ENCODE results near the gene HS2ST1.
A peak's percentile ranks its signal among the peaks of the same experiment; 100 is the strongest.

The HS2ST1 gene

GRCh38 chr1:87149241-87150041 lies 235.0 kb downstream of the HS2ST1 start:
- no peaks in the 10 kb centered on the region for H3K9me3 ChIP-seq (ENCODE audit: low read length)
- H3K9ac ChIP-seq (ENCODE audit: low read length): peak overlapping the region; percentile 16
- H3K79me2 ChIP-seq (ENCODE audit: insufficient read depth, low read length): no peaks in the 10 kb centered on the region
- peaks cover 50% of the 10 kb centered on the region for H3K4me1 ChIP-seq (ENCODE audit: insufficient read depth, low read length, severe bottlenecking)
- H3K4me2 ChIP-seq (ENCODE audit: low read length): peak overlapping the region; percentile 9
- peak overlapping the region; percentile 87 for H3K27ac ChIP-seq (ENCODE audit: low read depth, low read length, poor library complexity, severe bottlenecking)
- no peaks in the 10 kb centered on the region for H3K36me3 ChIP-seq (ENCODE audit: insufficient read depth, low read length)
- H3F3A ChIP-seq (ENCODE audit: insufficient read depth, low read length): no peaks in the 10 kb centered on the region
- H3K27me3 ChIP-seq (ENCODE audit: insufficient read depth, low read length): no peaks in the 10 kb centered on the region
- no peak overlapping the region for H2AFZ ChIP-seq (ENCODE audit: low read length)
- no peaks in the 10 kb centered on the region for H3K9me2 ChIP-seq (ENCODE audit: low read depth, low read length)
- H3K4me3 ChIP-seq (ENCODE audit: low read depth, low read length, poor library complexity, severe bottlenecking): no peak overlapping the region
- no peak for TF ChIP-seq EZH2 (IDR thresholded peaks at IDR 0.05; ENCODE audit: borderline replicate concordance, low read length)
- no peak for TF ChIP-seq CTCF (IDR thresholded peaks at IDR 0.05; ENCODE audit: low read length)
- no peaks in the 10 kb centered on the region for H4K20me1 ChIP-seq (ENCODE audit: insufficient read depth, low read length)

GRCh38 chr1:87150143-87150542 lies 235.7 kb downstream of the HS2ST1 start:
- Histone ChIP-seq H3F3A (ENCODE audit: insufficient read depth, low read length) (no peaks in the 10 kb centered on the region), H3K9me2 (ENCODE audit: low read depth, low read length) (no peaks in the 10 kb centered on the region), H3K9ac (ENCODE audit: low read length) (0 out of 2 replicates have a peak overlapping the region, but pooled peaks have one; percentile 16), H3K4me2 (ENCODE audit: low read length) (peak overlapping the region; percentile 65), H3K27ac (ENCODE audit: low read depth, low read length, poor library complexity, severe bottlenecking) (peak overlapping the region; percentile 87), H3K36me3 (ENCODE audit: insufficient read depth, low read length) (no peaks in the 10 kb centered on the region), H3K27me3 (ENCODE audit: insufficient read depth, low read length) (no peaks in the 10 kb centered on the region), H3K9me3 (ENCODE audit: low read length) (no peaks in the 10 kb centered on the region), H3K4me3 (ENCODE audit: low read depth, low read length, poor library complexity, severe bottlenecking) (no peak overlapping the region), H3K79me2 (ENCODE audit: insufficient read depth, low read length) (no peaks in the 10 kb centered on the region), H3K4me1 (ENCODE audit: insufficient read depth, low read length, severe bottlenecking) (peaks cover 56% of the 10 kb centered on the region), H2AFZ (ENCODE audit: low read length) (no peak overlapping the region), H4K20me1 (ENCODE audit: insufficient read depth, low read length) (no peaks in the 10 kb centered on the region)
- TF ChIP-seq CTCF (IDR thresholded peaks at IDR 0.05; ENCODE audit: low read length) (no peak), EZH2 (IDR thresholded peaks at IDR 0.05; ENCODE audit: borderline replicate concordance, low read length) (no peak)

GRCh38 chr1:87151500-87152421 lies 237.3 kb downstream of the HS2ST1 start:
- H3K4me1 ChIP-seq (ENCODE audit: insufficient read depth, low read length, severe bottlenecking): peaks cover 63% of the 10 kb centered on the region
- peak overlapping the region; percentile 57 for H3K9ac ChIP-seq (ENCODE audit: low read length)
- no peaks in the 10 kb centered on the region for H3K79me2 ChIP-seq (ENCODE audit: insufficient read depth, low read length)
- H3K4me3 ChIP-seq (ENCODE audit: low read depth, low read length, poor library complexity, severe bottlenecking): peak overlapping the region; percentile 47
- H4K20me1 ChIP-seq (ENCODE audit: insufficient read depth, low read length): no peaks in the 10 kb centered on the region
- H3K9me2 ChIP-seq (ENCODE audit: low read depth, low read length): no peaks in the 10 kb centered on the region
- H3K4me2 ChIP-seq (ENCODE audit: low read length): peak overlapping the region; percentile 65
- peak overlapping the region; percentile 87 for H3K27ac ChIP-seq (ENCODE audit: low read depth, low read length, poor library complexity, severe bottlenecking)
- H3K27me3 ChIP-seq (ENCODE audit: insufficient read depth, low read length): no peaks in the 10 kb centered on the region
- H3F3A ChIP-seq (ENCODE audit: insufficient read depth, low read length): no peaks in the 10 kb centered on the region
- no peaks in the 10 kb centered on the region for H3K36me3 ChIP-seq (ENCODE audit: insufficient read depth, low read length)
- no peak overlapping the region for H2AFZ ChIP-seq (ENCODE audit: low read length)
- TF ChIP-seq CTCF (IDR thresholded peaks at IDR 0.05; ENCODE audit: low read length) (peak; percentile 62), EZH2 (IDR thresholded peaks at IDR 0.05; ENCODE audit: borderline replicate concordance, low read length) (no peak)
- H3K9me3 ChIP-seq (ENCODE audit: low read length): no peaks in the 10 kb centered on the region

Data from OCI-LY1 (cell line).